Duodenal mucosa (tissue), 2 donors: ENCODE data around the gene LRMDA.

Source experiments
- H3K27ac ChIP-seq: one replicate; pipeline ENCODE4 v1.7.0; 2013; ENCODE audit warnings: low read depth, low read length
- H3K27me3 ChIP-seq, 2 donors: one replicate each; pipeline ENCODE4 v1.7.0; 2013; ENCODE audit warnings: low read length in 2 of 2, control low read depth in 1 of 2; ENCODE audit not compliant: insufficient read depth in 2 of 2, control insufficient read depth in 1 of 2
- H3K36me3 ChIP-seq, 2 donors: one replicate each; pipeline ENCODE4 v1.7.0; 2013; ENCODE audit warnings: low read length in 2 of 2, control low read depth in 1 of 2; ENCODE audit not compliant: insufficient read depth in 2 of 2, control insufficient read depth in 1 of 2
- H3K4me1 ChIP-seq, 2 donors: one replicate each; pipeline ENCODE4 v1.7.0; 2013; ENCODE audit warnings: low read length in 2 of 2, control low read depth in 1 of 2; ENCODE audit not compliant: insufficient read depth in 2 of 2, control insufficient read depth in 1 of 2
- H3K4me3 ChIP-seq, 2 donors: one replicate each; pipeline ENCODE4 v1.7.0; 2013; ENCODE audit warnings: low read length in 2 of 2, low read depth in 1 of 2
- H3K9ac ChIP-seq, 2 donors: one replicate each; pipeline ENCODE4 v1.7.0; 2013; ENCODE audit warnings: low read length in 2 of 2, low read depth in 1 of 2
- H3K9me3 ChIP-seq, 2 donors: one replicate each; pipeline ENCODE4 v1.7.0; 2013; ENCODE audit warnings: low read length in 2 of 2, control low read depth in 1 of 2; ENCODE audit not compliant: control insufficient read depth in 1 of 2

Gene LRMDA

DNA sequence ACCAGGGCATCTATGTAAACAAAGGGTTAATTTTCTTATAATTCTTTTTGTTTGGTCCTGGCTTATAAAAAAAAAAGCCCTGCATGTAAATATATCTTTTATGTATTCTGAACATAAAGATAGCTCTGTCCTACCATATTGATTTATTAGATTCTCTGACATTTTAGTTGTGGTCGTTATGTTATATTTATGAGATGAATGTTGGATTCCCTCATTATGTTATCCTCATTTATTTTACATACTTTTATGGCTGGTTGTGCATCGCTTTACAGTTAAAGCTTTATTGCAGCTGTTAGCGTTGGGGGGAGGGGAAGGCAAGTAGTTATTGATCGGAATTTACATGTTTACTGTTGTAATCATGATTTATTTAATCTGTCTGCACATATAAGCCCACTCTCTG lies 431.5 kb downstream of the LRMDA start:
- Histone ChIP-seq H3K9me3 (no peaks in the 10 kb centered on the region), H3K27me3 (no peaks in the 10 kb centered on the region), H3K4me3 (no peak overlapping the region), H3K27ac (no peak overlapping the region), H3K4me1 (no peaks in the 10 kb centered on the region), H3K36me3 (no peaks in the 10 kb centered on the region), H3K9ac (no peak overlapping the region)

DNA sequence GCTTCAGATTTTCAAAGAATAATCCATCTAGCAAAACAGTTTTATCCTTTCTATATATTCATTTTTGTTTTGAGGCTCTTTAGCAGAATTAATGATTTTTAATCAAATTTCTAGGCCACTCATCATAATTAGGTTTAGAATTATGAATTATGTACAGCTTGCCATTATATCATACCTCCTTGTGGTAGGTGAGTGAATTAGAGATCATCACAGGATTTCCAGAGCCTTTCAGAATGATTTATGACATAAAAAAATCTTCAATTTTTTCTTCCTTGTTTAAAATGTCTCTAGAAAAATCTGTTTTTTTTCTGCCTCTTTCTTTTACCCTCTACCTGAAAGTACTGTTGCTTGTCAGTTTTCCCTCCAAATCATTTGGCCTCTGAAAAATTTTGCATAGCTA lies 433.3 kb downstream of the LRMDA start:
- H3K27me3 ChIP-seq: no peaks in the 10 kb centered on the region
- H3K27ac ChIP-seq: no peak overlapping the region
- H3K4me1 ChIP-seq: no peaks in the 10 kb centered on the region
- H3K9me3 ChIP-seq: no peaks in the 10 kb centered on the region
- H3K4me3 ChIP-seq: no peak overlapping the region
- no peak overlapping the region for H3K9ac ChIP-seq
- no peaks in the 10 kb centered on the region for H3K36me3 ChIP-seq

DNA sequence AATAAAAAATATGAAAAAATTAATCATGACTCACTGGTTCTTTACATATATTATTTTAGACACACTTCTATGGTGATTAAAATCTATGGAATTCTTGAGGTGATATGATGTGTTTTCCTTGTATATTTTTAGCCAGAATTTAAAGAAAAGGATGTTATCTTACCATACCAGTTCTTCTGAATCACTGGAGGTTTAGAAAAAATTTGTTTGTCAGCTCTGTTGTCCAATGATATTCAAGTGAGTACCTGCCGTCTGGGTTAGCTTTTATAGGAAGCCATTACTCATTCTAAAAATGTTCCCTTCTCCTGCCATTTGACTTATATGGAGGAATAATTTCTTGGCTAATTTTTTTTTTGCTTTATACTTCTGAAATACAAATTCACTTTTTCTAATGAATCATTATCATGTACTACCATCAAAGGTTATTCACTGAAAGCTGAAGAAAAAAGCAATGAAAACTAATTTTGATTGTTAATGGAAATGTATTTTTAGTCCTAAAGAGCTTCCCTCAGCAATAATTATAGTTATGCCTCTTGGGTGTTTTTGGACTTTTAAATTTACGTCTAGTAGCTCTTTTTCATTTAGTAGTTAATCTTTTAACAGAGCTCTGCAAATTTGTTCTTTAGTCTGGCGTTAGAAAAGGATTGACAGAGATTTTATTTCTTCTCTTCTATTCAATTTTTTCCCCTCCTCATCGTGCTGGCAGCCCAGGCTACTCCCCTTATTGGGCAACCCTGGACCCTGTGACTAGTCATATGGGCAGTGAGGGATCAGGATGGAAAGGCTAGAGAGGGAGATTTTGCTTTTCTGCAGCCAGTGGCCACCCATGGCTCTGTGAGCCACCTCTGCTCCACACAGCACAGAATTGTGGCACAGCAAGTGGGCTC lies 434.2 kb downstream of the LRMDA start:
- H3K9me3 ChIP-seq: no peaks in the 10 kb centered on the region
- H3K4me1 ChIP-seq: no peaks in the 10 kb centered on the region
- no peak overlapping the region for H3K27ac ChIP-seq
- H3K27me3 ChIP-seq: no peaks in the 10 kb centered on the region
- no peak overlapping the region for H3K9ac ChIP-seq
- H3K4me3 ChIP-seq: no peak overlapping the region
- no peaks in the 10 kb centered on the region for H3K36me3 ChIP-seq

DNA sequence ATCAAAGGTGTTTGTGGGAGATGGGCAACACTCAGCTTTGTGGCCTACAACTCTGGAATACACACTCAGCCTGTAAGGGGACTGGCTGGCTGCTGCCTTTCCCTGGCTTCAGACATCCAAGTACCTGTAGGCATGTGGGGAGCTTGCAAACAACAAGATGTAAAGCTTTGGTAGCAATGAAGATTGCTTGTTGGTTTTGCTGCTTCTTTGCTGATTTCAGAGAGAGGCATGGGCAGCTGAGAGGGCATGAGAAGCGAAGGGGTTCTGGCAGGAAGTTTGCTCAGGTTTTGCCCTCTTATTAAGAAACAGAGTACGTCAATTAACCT lies 434.8 kb downstream of the LRMDA start:
- no peaks in the 10 kb centered on the region for H3K36me3 ChIP-seq
- H3K27ac ChIP-seq: no peak overlapping the region
- H3K4me1 ChIP-seq: no peaks in the 10 kb centered on the region
- no peak overlapping the region for H3K9ac ChIP-seq
- H3K4me3 ChIP-seq: no peak overlapping the region
- no peaks in the 10 kb centered on the region for H3K27me3 ChIP-seq
- H3K9me3 ChIP-seq: no peaks in the 10 kb centered on the region

DNA sequence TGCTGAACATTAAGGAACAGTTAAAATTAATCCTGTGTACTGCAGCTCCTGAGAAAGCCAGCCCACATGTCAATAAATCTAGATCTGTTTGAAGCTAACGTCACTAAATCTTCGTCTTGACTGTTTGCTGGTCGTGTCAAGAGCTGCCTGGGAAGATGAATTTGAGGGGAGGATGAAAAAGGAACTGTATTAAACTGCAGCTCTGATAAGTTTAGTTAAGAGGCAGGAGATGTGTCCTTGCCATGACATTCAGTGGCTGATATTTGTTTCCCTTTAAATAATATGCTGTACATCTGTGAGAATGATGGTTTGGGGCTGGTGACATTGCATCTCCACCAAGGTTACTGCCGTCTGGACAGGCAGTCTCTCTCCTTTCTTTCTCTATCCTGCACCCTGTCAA lies 435.3 kb downstream of the LRMDA start:
- no peaks in the 10 kb centered on the region for H3K9me3 ChIP-seq
- H3K36me3 ChIP-seq: no peaks in the 10 kb centered on the region
- H3K27me3 ChIP-seq: no peaks in the 10 kb centered on the region
- no peak overlapping the region for H3K27ac ChIP-seq
- H3K4me1 ChIP-seq: no peaks in the 10 kb centered on the region
- H3K9ac ChIP-seq: no peak overlapping the region
- H3K4me3 ChIP-seq: no peak overlapping the region

DNA sequence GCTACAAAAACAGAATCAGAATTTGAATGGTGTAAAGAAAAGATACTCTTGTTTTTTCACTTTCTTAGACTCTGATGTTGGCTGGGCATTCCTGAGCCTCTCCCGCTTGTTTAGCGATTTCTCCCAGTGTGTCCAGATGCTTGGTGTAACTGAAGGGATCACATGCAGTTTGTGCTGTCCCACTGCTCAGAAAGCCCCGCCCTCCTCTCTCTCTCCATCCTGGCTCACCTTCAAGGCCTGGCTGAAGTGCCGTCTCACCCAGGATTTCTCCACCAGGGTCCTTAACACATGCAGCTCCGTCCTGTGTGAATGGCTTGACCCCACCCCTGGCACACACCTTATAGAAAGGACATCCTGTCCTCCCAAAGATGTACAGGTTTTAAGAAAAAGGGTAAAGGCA lies 437.1 kb downstream of the LRMDA start:
- Histone ChIP-seq H3K9ac (no peak overlapping the region), H3K4me3 (no peak overlapping the region), H3K4me1 (no peaks in the 10 kb centered on the region), H3K9me3 (no peaks in the 10 kb centered on the region), H3K36me3 (no peaks in the 10 kb centered on the region), H3K27ac (no peak overlapping the region), H3K27me3 (no peaks in the 10 kb centered on the region)

DNA sequence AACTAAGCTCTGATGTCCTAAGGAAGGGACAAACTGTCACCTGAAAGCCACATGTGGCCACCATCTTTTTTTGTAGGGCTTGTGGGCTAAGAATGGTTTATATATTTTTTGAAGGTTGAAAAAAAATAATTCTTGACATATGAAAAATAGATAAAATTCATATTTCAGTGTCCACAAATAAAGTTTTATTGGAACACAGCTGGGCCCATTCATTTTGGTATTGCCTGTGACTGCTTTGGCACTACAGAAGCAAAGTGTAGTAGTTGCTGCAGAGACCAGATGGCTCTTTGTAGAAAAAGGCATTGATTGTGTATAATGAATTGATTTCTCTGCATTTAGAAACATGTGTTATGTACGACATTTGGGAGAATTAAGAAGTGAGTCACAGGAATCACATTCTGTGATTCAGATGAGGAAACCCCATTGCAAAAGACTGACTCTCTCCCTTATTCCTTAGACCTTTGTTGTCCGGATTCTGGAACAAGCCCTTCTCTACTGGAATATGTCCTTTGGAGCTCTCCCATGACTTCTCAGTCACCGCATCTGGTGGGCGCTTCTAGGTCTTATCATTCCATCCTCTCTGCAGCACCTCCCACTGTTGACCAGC lies 438.7 kb downstream of the LRMDA start:
- Histone ChIP-seq H3K27me3 (no peaks in the 10 kb centered on the region), H3K9ac (no peak overlapping the region), H3K4me1 (no peaks in the 10 kb centered on the region), H3K9me3 (no peaks in the 10 kb centered on the region), H3K4me3 (no peak overlapping the region), H3K36me3 (no peaks in the 10 kb centered on the region), H3K27ac (no peak overlapping the region)

DNA sequence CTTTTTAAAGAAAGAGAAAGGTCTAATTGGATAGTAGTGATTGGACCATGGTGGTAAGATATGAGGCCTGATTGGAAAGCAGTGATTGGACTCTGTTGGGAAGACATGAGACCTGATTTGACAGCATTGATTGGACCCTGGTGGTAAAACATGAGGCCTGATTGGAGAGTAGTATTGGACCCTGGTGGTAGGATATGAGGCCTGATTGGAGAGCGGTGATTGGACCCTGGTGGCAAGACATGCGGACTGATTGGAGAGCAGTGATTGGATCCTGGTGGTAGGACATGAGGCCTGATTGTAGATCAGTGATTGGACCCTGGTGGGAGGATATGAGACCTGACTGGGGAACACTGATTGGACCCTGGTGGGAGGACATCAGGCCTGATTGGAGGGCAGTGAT lies 444.3 kb downstream of the LRMDA start:
- H3K9ac ChIP-seq: no peak overlapping the region
- H3K27me3 ChIP-seq: no peaks in the 10 kb centered on the region
- H3K4me3 ChIP-seq: no peak overlapping the region
- no peak overlapping the region for H3K27ac ChIP-seq
- H3K9me3 ChIP-seq: no peaks in the 10 kb centered on the region
- H3K4me1 ChIP-seq: no peaks in the 10 kb centered on the region
- H3K36me3 ChIP-seq: no peaks in the 10 kb centered on the region

DNA sequence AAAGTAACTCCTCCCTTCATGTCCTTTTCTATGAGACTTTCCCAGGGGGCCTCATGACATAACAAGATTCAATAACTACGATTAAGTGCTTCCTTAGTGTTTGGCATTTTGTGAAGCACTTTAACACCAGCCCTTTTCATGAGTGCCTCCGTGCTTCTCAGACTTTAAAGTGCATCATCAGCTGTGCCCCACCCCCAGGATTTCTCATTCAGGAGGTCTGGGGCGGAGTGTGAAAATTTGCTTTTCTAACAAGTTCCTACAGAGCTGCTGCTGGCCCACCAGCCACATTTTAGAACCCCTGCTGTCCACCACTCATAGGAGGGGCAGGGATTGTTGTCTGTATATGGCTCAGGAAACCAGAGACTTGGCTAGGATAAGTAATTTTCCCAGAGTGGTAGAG lies 445.3 kb downstream of the LRMDA start:
- Histone ChIP-seq H3K4me3 (no peak overlapping the region), H3K27ac (no peak overlapping the region), H3K4me1 (no peaks in the 10 kb centered on the region), H3K36me3 (no peaks in the 10 kb centered on the region), H3K9ac (no peak overlapping the region), H3K27me3 (no peaks in the 10 kb centered on the region), H3K9me3 (no peaks in the 10 kb centered on the region)

DNA sequence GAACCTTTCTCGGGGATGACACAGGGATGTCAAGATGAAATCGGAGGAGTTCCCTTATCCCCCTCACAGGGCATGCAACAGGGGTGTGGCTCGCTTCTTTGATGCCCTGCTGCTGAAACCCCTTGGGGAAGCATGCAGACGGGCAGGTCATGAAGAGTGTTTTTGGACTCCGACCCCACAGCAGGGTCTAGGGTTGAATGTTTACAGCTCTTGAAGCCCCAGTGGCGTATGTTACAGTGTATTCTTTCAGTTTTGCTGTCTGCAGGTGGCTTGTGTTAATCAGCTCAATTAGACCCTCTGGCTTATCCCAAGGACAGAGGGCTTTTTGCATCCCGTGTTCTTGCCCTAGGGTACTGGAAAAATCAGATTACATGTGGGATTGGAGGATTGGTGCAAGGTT lies 446.5 kb downstream of the LRMDA start:
- no peaks in the 10 kb centered on the region for H3K4me1 ChIP-seq
- H3K36me3 ChIP-seq: no peaks in the 10 kb centered on the region
- H3K9ac ChIP-seq: no peak overlapping the region
- no peak overlapping the region for H3K27ac ChIP-seq
- no peaks in the 10 kb centered on the region for H3K9me3 ChIP-seq
- H3K27me3 ChIP-seq: no peaks in the 10 kb centered on the region
- no peak overlapping the region for H3K4me3 ChIP-seq
